ENCODE results near the gene TAS2R50. TPM values are rescaled to one million over a fixed set of nuclear protein-coding genes. Genes with fewer than 3 reads are reported as not detected.

Gene TAS2R50
- total RNA-seq, 6 experiments from 2014 or later, result 0.19 to 0.32 (median 0.22) TPM; not detected in 2

- H3K9me3 Mint-ChIP-seq, result no peaks in the 10 kb centered on the region
- TF ChIP-seq CTCF (IDR thresholded peaks at IDR 0.05), result no peak
- H3K4me3 Mint-ChIP-seq, result peak overlapping the region; percentile 38; the same call in 1 of the 2 replicates
- peaks cover 6% of the 10 kb centered on the region; the same call in 1 of the 2 replicates for H3K36me3 Mint-ChIP-seq (ENCODE audit: low read depth)
- no peaks in the 10 kb centered on the region for H3K27me3 Mint-ChIP-seq (ENCODE audit: insufficient read depth)
- peak overlapping the region; percentile 74 for H3K27ac Mint-ChIP-seq
- peaks cover 44% of the 10 kb centered on the region for H3K4me1 Mint-ChIP-seq (ENCODE audit: low read depth)
- DNase-seq, result peak; percentile 68
These were observed 19.3 kb downstream of the TAS2R50 start for GRCh38 chr12:10967409-10967808.

- no peak for TF ChIP-seq CTCF (IDR thresholded peaks at IDR 0.05)
- Mint-ChIP-seq H3K27ac (peak overlapping the region; percentile 20; the same call in 1 of the 2 replicates), H3K27me3 (ENCODE audit: insufficient read depth) (no peaks in the 10 kb centered on the region), H3K9me3 (no peaks in the 10 kb centered on the region), H3K4me1 (ENCODE audit: low read depth) (peaks cover 44% of the 10 kb centered on the region), H3K4me3 (no peak overlapping the region), H3K36me3 (ENCODE audit: low read depth) (peaks cover 11% of the 10 kb centered on the region)
- no peak for DNase-seq
These were observed 20.4 kb downstream of the TAS2R50 start for GRCh38 chr12:10966314-10966713.

- Mint-ChIP-seq H3K27ac (no peak overlapping the region), H3K4me1 (ENCODE audit: low read depth) (peaks cover 44% of the 10 kb centered on the region), H3K4me3 (no peak overlapping the region), H3K36me3 (ENCODE audit: low read depth) (peaks cover 11% of the 10 kb centered on the region), H3K27me3 (ENCODE audit: insufficient read depth) (no peaks in the 10 kb centered on the region), H3K9me3 (no peaks in the 10 kb centered on the region)
- TF ChIP-seq CTCF (IDR thresholded peaks at IDR 0.05), result no peak
- DNase-seq, result no peak
These were observed 21.2 kb downstream of the TAS2R50 start for GRCh38 chr12:10965476-10965875.

- Mint-ChIP-seq H3K9me3 (peaks cover 9% of the 10 kb centered on the region), H3K27ac (no peak overlapping the region), H3K4me3 (no peak overlapping the region), H3K27me3 (ENCODE audit: insufficient read depth) (no peaks in the 10 kb centered on the region; the same call in 1 of the 2 replicates), H3K36me3 (ENCODE audit: low read depth) (peaks cover 25% of the 10 kb centered on the region), H3K4me1 (ENCODE audit: low read depth) (peaks cover 37% of the 10 kb centered on the region)
- DNase-seq, result no peak
- TF ChIP-seq CTCF (IDR thresholded peaks at IDR 0.05), result no peak
These were observed 26.5 kb downstream of the TAS2R50 start for GRCh38 chr12:10960211-10960610.

- Mint-ChIP-seq H3K27me3 (ENCODE audit: insufficient read depth) (no peaks in the 10 kb centered on the region; the same call in 1 of the 2 replicates), H3K27ac (no peak overlapping the region), H3K4me3 (no peak overlapping the region), H3K36me3 (ENCODE audit: low read depth) (peaks cover 29% of the 10 kb centered on the region), H3K4me1 (ENCODE audit: low read depth) (peaks cover 35% of the 10 kb centered on the region), H3K9me3 (peaks cover 13% of the 10 kb centered on the region)
- no peak for DNase-seq
- TF ChIP-seq CTCF (IDR thresholded peaks at IDR 0.05), result no peak
These were observed 26.9 kb downstream of the TAS2R50 start for GRCh38 chr12:10959804-10960203.

GRCh38 chr12:10957741-10958140, 29.0 kb downstream of the TAS2R50 start:
- Mint-ChIP-seq H3K4me3 (no peak overlapping the region), H3K9me3 (peaks cover 14% of the 10 kb centered on the region), H3K36me3 (ENCODE audit: low read depth) (peaks cover 36% of the 10 kb centered on the region), H3K27ac (no peak overlapping the region), H3K4me1 (ENCODE audit: low read depth) (peaks cover 48% of the 10 kb centered on the region), H3K27me3 (ENCODE audit: insufficient read depth) (no peaks in the 10 kb centered on the region; the same call in 1 of the 2 replicates)
- DNase-seq, result peak; percentile 17
- TF ChIP-seq CTCF (IDR thresholded peaks at IDR 0.05), result no peak

All from HFFc6 (cell line).